WTC11 (cell line): ENCODE data around the gene CD244.

ENCODE experiments used
- NR1H2 ChIP-seq: sonication (generic); formaldehyde crosslinking; IDR thresholded peaks from 2 replicates; pipeline ENCODE4 v1.9.0; 2021; ENCODE audit warnings: mild to moderate bottlenecking, moderate library complexity, missing genetic modification reagents
- ZNF671 ChIP-seq: fragments of 250-450 bp; sonication (Bioruptor Pico); IDR thresholded peaks from 2 replicates; pipeline ENCODE4 v1.8.0; 2021; ENCODE audit warnings: mild to moderate bottlenecking
- TF ChIP-seq, protein P1 (sequence below): fragments of 200-600 bp; IDR thresholded peaks from 2 replicates; pipeline ENCODE4 v1.8.0; 2022; ENCODE audit warnings: antibody characterized with exemption

DNA sequence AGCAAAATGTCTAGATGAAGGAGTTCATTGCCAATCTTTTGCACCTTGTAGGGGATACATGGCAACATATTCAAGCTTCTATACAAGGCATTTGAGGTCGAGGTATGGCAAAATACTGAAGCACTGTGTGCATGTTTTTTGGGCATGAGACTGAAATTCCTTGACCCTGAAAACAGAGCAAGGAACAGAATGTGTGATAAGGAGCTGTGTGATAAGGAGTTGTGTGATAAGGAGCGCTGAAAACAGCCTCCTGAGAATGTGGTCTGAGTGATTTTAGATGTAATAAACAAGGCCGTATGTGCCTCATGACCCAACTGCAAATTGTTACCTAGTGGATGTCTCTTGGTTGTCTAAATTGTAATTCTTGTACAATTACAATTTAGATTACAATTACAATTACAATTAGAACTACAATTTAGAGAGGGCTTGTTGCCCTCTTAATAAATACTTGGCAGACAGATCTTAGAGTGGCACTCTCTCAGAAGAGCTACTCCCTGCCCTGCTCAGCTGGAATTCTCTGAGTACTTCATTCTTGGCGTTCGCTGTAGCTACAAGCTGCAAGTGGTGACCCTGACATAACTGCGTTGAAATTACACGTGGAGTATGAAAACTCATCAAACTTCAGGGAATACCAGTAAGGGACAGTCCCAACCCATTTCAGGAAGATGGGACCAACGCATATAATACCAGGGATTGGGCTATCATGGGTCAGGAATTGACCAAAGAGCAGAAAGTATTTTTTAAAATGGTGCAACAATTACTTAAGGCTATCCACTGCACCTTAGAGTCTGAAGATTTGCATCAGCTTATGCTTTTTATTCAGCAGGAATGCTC lies 42.3 kb upstream of the CD244 start:
- TF ChIP-seq, protein P1, sequence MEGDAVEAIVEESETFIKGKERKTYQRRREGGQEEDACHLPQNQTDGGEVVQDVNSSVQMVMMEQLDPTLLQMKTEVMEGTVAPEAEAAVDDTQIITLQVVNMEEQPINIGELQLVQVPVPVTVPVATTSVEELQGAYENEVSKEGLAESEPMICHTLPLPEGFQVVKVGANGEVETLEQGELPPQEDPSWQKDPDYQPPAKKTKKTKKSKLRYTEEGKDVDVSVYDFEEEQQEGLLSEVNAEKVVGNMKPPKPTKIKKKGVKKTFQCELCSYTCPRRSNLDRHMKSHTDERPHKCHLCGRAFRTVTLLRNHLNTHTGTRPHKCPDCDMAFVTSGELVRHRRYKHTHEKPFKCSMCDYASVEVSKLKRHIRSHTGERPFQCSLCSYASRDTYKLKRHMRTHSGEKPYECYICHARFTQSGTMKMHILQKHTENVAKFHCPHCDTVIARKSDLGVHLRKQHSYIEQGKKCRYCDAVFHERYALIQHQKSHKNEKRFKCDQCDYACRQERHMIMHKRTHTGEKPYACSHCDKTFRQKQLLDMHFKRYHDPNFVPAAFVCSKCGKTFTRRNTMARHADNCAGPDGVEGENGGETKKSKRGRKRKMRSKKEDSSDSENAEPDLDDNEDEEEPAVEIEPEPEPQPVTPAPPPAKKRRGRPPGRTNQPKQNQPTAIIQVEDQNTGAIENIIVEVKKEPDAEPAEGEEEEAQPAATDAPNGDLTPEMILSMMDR: no peak
- TF ChIP-seq ZNF671: no peak
- no peak for TF ChIP-seq NR1H2 (CRISPR knock-in tag)
